Right renal pelvis (tissue), 4 donors: ENCODE measurements around the gene EMC9. TPM values are rescaled to one million over a fixed set of nuclear protein-coding genes. Genes with fewer than 3 reads are reported as not detected.

Experiments used
- DNase-seq, 4 donors: peaks; one replicate each; pipeline ENCODE4 v3.0.0-alpha.2; 2013; ENCODE audit warnings: low read depth in 4 of 4, low spot score in 3 of 4, missing footprints in 1 of 4
- polyA plus RNA-seq, 4 donors: library from polyadenylated mRNA; unstranded; fragments of 120-200 nt; gene quantifications; one replicate each; pipeline ENCODE4 v1.2.1, GENCODE V29; 2013; ENCODE audit not compliant: insufficient read length in 4 of 4

EMC9 gene
- polyA plus RNA-seq, 4 donors, result 14.5 to 24.2 (median 18.9) TPM

DNA sequence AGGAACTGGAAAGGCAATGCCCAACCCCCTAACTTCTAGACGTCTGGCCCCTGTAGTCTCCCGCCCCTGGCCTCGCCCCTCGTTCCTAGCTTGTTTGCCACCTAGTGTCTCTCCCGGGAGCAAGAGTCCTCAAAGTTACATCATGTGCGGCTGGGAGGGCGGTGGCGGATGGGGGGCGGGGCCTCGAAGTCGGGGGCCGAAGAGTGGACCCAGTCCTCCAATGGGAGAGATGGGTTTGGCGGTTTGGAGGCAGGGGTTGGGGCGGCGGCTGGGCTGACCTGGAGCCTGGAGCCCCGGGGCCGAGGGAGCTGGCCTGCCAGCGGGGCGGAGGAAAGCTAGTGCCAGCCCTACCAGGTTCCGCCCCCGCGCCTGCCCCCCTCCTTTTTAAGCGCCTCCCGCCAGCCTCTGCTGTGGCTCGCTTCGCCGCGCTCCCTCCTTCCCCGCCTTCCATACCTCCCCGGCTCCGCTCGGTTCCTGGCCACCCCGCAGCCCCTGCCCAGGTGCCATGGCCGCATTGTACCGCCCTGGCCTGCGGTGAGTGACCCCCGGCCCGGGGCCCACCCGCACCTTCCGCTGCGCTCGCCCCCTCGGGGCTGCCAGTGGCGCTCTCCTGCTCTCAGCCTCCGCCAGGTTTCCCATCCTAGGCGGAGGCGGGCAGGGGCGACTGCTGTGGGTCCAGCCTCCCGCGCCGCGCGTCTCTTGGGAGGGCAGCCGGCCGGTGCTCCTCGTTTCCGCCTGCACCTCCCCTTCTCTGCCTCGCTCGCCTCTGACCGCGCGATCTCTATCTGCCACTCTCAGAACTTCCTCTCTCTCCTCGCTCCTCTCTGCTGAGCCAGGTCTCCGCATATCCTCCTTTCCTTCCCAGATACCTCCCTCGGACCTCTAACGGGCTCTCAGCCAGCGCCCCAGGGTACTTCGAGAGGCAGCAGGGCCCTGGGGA is 47.2 kb downstream of the EMC9 start, which contains the start of gene PCK2:
TSS of gene PCK2 (plus strand) at position 411 of the 940 bp plus-strand sequence. CDS start at position 506, 95 bp downstream.
- DNase-seq, result peak in 3 of 4 donors; percentile 56 to 74 (median 58)

DNA sequence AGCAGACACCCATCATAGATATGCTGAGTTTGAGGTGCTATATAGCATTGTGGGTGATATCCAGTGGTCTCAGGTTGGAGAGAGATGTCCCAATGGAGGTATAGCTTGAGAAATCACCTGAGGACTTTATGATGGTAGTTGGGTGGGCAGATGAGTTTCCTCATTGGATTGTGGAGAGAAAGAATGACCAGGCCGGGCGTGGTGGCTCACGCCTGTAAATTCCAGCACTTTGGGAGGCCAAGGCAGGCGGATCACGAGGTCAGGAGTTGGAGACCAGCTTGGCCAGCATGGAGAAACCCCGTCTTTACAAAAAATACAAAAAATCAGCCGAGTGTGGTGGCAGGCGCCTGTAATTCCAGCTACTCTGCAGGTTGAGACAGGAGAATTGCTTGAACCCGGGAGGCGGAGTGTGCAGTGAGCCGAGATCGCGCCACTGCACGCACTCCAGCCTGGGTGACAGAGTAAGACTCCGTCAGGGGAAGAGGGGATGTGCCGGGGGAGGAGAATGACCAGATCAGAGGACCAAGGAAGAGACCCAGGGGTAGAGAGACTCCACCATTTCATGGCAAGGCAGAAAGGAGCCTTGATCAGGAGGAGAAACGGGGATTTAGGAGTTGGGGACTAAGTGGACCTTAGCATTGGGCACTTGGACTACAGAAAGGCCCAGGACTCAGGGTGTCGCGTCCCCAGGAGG is 48.0 kb downstream of the EMC9 start:
- DNase-seq, result no peak

DNA sequence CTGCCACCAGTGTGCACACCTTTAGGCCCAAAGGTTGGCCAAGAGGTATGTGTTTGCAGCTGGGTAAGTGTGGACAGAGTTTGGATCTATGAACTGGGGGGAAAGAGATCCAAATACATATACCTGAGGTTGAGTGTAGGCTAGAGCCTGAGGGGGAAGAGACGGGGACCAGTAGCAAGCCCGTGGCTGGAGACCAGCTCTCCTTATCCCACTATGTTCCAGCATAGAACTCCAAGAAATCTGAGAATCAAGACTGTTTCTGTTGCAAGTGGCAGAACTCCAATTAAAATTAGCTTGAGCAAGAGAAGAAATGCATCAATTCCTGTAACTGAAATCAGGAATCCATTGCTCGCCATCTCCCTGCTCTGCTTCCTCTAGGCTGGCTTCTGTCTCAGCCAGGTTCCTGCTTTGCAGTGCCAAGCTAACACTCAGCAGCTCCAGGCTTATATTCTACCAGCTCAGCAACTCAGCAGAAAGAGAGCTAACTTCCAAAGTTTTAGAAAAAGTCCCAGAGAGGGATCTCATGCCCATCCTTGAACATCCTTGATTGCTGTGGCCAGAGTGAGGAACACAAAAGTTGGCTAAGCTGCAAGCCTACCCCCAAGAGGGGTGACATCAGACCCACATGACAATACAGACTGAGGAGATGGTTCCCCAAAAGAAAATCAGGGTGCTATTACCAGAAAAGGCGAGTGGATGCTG is 48.7 kb downstream of the EMC9 start:
- DNase-seq, result no peak

DNA sequence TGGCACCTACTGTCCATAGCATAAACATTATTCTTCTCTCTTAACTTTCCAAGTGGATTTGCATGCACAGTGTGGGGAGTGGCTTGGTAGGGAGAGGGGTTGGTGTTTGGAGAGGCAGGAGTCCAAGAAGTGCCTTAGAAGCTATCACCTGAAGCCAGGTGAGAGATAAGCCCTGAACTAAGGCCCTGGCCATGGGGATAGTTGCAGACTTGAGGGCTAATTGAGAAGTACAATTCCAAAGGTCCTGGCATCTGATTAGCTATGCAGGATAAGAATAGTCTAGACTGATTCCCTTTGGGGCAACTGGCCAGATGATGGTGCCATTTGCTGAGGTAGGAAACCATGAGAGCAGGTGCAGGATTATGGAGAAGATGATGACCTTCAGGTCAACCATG is 49.3 kb downstream of the EMC9 start:
- no peak for DNase-seq

DNA sequence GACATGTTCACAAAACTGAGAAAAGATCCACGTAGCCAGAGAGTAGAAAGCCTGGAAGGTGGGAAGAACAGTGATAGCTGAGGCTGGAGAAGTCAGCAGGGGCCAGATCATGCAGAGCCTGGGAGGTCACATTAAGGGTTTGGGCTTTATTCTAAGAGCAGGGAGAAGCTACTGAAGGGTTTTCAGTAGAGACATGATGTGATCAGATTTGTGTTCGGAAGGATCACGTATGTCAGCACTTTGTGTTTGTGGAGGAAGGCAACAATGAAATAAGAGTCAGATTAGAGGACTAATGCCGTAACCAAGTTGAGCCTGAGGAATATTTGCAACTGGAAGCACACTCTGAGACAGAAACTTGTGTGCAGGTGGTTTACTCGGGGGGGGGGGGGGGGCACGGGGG is 51.5 kb downstream of the EMC9 start:
- no peak for DNase-seq

Other genes with a start within 250 kb of the EMC9 start
- gene DHRS4, start 187.8 kb downstream of the EMC9 start, polyA plus RNA-seq, result 10 to 100 TPM; 39.2 to 64.1 (median 45.3) TPM
- 10 to 100 TPM; 28.8 to 49.0 (median 41.4) TPM for gene DHRS4L2, start 152.7 kb downstream of the EMC9 start, polyA plus RNA-seq
- gene CARMIL3, start 89.6 kb downstream of the EMC9 start, polyA plus RNA-seq, result 1 to 10 TPM; 1.9 to 2.3 (median 2.3) TPM
- gene CPNE6, start 70.0 kb downstream of the EMC9 start, polyA plus RNA-seq, result under 1 TPM in 1 of 4 donors, not detected in 3; 0.03 TPM
- 10 to 100 TPM; 25.4 to 39.1 (median 30.4) TPM for gene PCK2, start 47.3 kb downstream of the EMC9 start, polyA plus RNA-seq
- 10 to 100 TPM; 79.8 to 83.5 (median 81.4) TPM for gene DCAF11, start 26.8 kb downstream of the EMC9 start, polyA plus RNA-seq
- gene NRL, start 26.6 kb downstream of the EMC9 start, polyA plus RNA-seq, result 1 to 10 TPM; 2.5 to 3.7 (median 2.8) TPM
- gene FITM1, start 10.9 kb downstream of the EMC9 start, polyA plus RNA-seq, result 1 to 10 TPM in 2 of 4 donors, under 1 TPM in 2; 0.87 to 1.2 (median 0.97) TPM
- gene PSME1, start 5.4 kb downstream of the EMC9 start, polyA plus RNA-seq, result 100 to 1,000 TPM; 198 to 214 (median 206) TPM
- 100 to 1,000 TPM; 156 to 183 (median 168) TPM for gene PSME2, start 5.0 kb upstream of the EMC9 start, polyA plus RNA-seq
- 10 to 100 TPM; 49.2 to 54.2 (median 49.4) TPM for gene RNF31, start 5.9 kb upstream of the EMC9 start, polyA plus RNA-seq
- 10 to 100 TPM; 45.4 to 65.2 (median 60.4) TPM for gene IRF9, start 19.7 kb upstream of the EMC9 start, polyA plus RNA-seq
- gene REC8, start 30.5 kb upstream of the EMC9 start, polyA plus RNA-seq, result 10 to 100 TPM; 60.0 to 70.1 (median 64.3) TPM
- gene IPO4, start 47.2 kb upstream of the EMC9 start, polyA plus RNA-seq, result 10 to 100 TPM; 33.2 to 41.3 (median 34.0) TPM
- gene TM9SF1, start 53.9 kb upstream of the EMC9 start, polyA plus RNA-seq, result 10 to 100 TPM; 37.8 to 48.9 (median 41.3) TPM
- 1 to 10 TPM; 3.7 to 4.8 (median 4.3) TPM for gene TSSK4, start 64.1 kb upstream of the EMC9 start, polyA plus RNA-seq
- gene CHMP4A, start 71.9 kb upstream of the EMC9 start, polyA plus RNA-seq, result 10 to 100 TPM; 43.5 to 50.7 (median 49.8) TPM
- 10 to 100 TPM; 14.8 to 19.3 (median 16.2) TPM for gene MDP1, start 74.5 kb upstream of the EMC9 start, polyA plus RNA-seq
- gene NEDD8, start 90.8 kb upstream of the EMC9 start, polyA plus RNA-seq, result 100 to 1,000 TPM; 222 to 245 (median 238) TPM
- gene GMPR2, start 91.3 kb upstream of the EMC9 start, polyA plus RNA-seq, result 100 to 1,000 TPM; 102 to 121 (median 118) TPM
- gene TINF2, start 101.0 kb upstream of the EMC9 start, polyA plus RNA-seq, result 10 to 100 TPM; 55.5 to 70.6 (median 58.7) TPM
- 1 to 10 TPM; 1.4 to 2.3 (median 2.1) TPM for gene TGM1, start 121.6 kb upstream of the EMC9 start, polyA plus RNA-seq
- gene RABGGTA, start 130.0 kb upstream of the EMC9 start, polyA plus RNA-seq, result 10 to 100 TPM; 19.7 to 24.1 (median 20.8) TPM
- 10 to 100 TPM; 44.6 to 56.9 (median 46.2) TPM for gene DHRS1, start 158.2 kb upstream of the EMC9 start, polyA plus RNA-seq
- 10 to 100 TPM; 26.7 to 27.7 (median 27.0) TPM for gene NOP9, start 158.3 kb upstream of the EMC9 start, polyA plus RNA-seq
- 10 to 100 TPM; 21.8 to 27.6 (median 24.6) TPM for gene CIDEB, start 166.4 kb upstream of the EMC9 start, polyA plus RNA-seq
- gene LTB4R2, start 168.5 kb upstream of the EMC9 start, polyA plus RNA-seq, result 1 to 10 TPM; 1.8 to 2.5 (median 2.0) TPM
- 1 to 10 TPM; 2.6 to 4.7 (median 3.8) TPM for gene LTB4R, start 169.9 kb upstream of the EMC9 start, polyA plus RNA-seq
- gene ADCY4, start 193.5 kb upstream of the EMC9 start, polyA plus RNA-seq, result 10 to 100 TPM; 15.6 to 24.9 (median 20.4) TPM
- gene RIPK3, start 198.4 kb upstream of the EMC9 start, polyA plus RNA-seq, result 1 to 10 TPM; 2.7 to 4.1 (median 3.2) TPM
- gene NFATC4, start 226.6 kb upstream of the EMC9 start, polyA plus RNA-seq, result 10 to 100 TPM; 60.9 to 74.3 (median 64.2) TPM